ENCODE data around the gene SMARCC2.

The SMARCC2 gene

DNA sequence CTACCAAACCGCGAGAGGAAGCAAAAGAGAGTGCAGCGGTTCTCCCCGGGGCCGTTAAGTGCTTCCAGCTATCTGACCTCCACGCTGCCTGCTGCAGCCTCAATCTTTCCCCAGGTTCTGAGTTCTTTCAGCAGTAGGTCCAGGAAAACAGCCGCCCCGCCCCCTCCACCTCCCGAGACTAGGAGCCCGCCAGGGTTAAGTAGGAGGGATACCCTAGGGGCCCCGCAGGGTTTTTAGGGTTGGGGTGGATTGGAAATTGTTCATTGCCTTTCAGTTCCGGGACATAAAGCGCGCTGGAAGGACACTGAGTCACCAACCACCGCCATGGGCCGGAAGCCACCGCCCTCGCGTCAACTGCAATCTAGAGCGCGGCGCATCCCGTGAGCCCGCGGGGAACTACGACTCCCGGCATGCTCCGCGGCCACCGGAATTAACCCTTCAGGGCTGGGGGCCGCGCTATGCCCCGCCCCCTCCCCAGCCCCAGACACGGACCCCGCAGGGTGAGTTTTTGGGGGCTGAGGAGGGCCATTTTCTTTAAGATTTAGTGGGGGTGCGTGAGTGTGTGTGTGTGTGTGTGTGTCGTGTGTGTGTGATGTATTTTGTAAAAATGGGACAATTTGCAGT lies 37.0 kb downstream of the SMARCC2 start, which contains the start of gene MYL6B (continued):
- TF ChIP-seq REST (tag by site-specific recombination; IDR thresholded peaks at IDR 0.05): peak; percentile 27; the same call in 1 of the 2 replicates
- peak; percentile 12; the same call in 1 of the 2 replicates for TF ChIP-seq ZNF654 (tag by site-specific recombination; IDR thresholded peaks at IDR 0.05; ENCODE audit: low read depth)
- 0 out of 2 replicates have a peak, but pooled peaks have one; percentile 8 for TF ChIP-seq FEZF1 (tag by site-specific recombination; IDR thresholded peaks at IDR 0.05)
- no peak for TF ChIP-seq ZNF677 (tag by site-specific recombination; IDR thresholded peaks at IDR 0.05)
- TF ChIP-seq ZNF701 (tag by site-specific recombination; IDR thresholded peaks at IDR 0.05): no peak
- TF ChIP-seq INSM2 (tag by site-specific recombination; IDR thresholded peaks at IDR 0.05): no peak; the same call in 1 of the 2 replicates
- TF ChIP-seq ZNF513 (tag by site-specific recombination; IDR thresholded peaks at IDR 0.05): peak; percentile 9; the same call in 1 of the 2 replicates
- no peak for TF ChIP-seq ZNF560 (tag by site-specific recombination; IDR thresholded peaks at IDR 0.05; ENCODE audit: borderline replicate concordance)
- peak; percentile 69; the same call in 1 of the 2 replicates for TF ChIP-seq ZBTB48 (tag by site-specific recombination; IDR thresholded peaks at IDR 0.05)
- TF ChIP-seq ZNF747 (tag by site-specific recombination; IDR thresholded peaks at IDR 0.05): no peak
- peak; percentile 98 for TF ChIP-seq ZNF335 (tag by site-specific recombination; conservative IDR thresholded peaks at IDR 0.05)
- TF ChIP-seq ZNF354C (tag by site-specific recombination; IDR thresholded peaks at IDR 0.05; ENCODE audit: borderline replicate concordance, low read depth): no peak
- TF ChIP-seq ZNF24 (tag by site-specific recombination; IDR thresholded peaks at IDR 0.05): no peak; the same call in 1 of the 2 replicates
- no peak for TF ChIP-seq ZNF155 (tag by site-specific recombination; IDR thresholded peaks at IDR 0.05)
- TF ChIP-seq ZNF311 (tag by site-specific recombination; IDR thresholded peaks at IDR 0.05; ENCODE audit: borderline replicate concordance): no peak
- TF ChIP-seq OVOL3 (tag by site-specific recombination; IDR thresholded peaks at IDR 0.05): no peak
- peak; percentile 33; the same call in 1 of the 2 replicates for TF ChIP-seq WT1 (tag by site-specific recombination; IDR thresholded peaks at IDR 0.05)
- TF ChIP-seq ZNF837 (tag by site-specific recombination; IDR thresholded peaks at IDR 0.05): no peak
- TF ChIP-seq ZNF433 (tag by site-specific recombination; IDR thresholded peaks at IDR 0.05; ENCODE audit: low read depth): no peak
- TF ChIP-seq ZNF132 (tag by site-specific recombination; IDR thresholded peaks at IDR 0.05; ENCODE audit: borderline replicate concordance): no peak
- no peak for TF ChIP-seq ZNF404 (tag by site-specific recombination; IDR thresholded peaks at IDR 0.05)
- TF ChIP-seq SALL2 (tag by site-specific recombination; IDR thresholded peaks at IDR 0.05; ENCODE audit: borderline replicate concordance): no peak
- no peak for TF ChIP-seq ZNF416 (tag by site-specific recombination; IDR thresholded peaks at IDR 0.05)
- no peak for TF ChIP-seq ZNF341 (tag by site-specific recombination; IDR thresholded peaks at IDR 0.05; ENCODE audit: low read depth)
- peak; percentile 74 for TF ChIP-seq YY2 (tag by site-specific recombination; IDR thresholded peaks at IDR 0.05)
- peak; percentile 75; the same call in 1 of the 2 replicates for TF ChIP-seq SP7 (tag by site-specific recombination; IDR thresholded peaks at IDR 0.05)
- TF ChIP-seq ZNF600 (tag by site-specific recombination; IDR thresholded peaks at IDR 0.05): 0 out of 2 replicates have a peak, but pooled peaks have one; percentile 13
- no peak for TF ChIP-seq ZNF391 (tag by site-specific recombination; IDR thresholded peaks at IDR 0.05; ENCODE audit: borderline replicate concordance, low read depth)
- TF ChIP-seq ZNF292 (tag by site-specific recombination; IDR thresholded peaks at IDR 0.05; ENCODE audit: borderline replicate concordance, low read depth): no peak
- no peak for TF ChIP-seq ZNF366 (tag by site-specific recombination; conservative IDR thresholded peaks at IDR 0.05)
- no peak for TF ChIP-seq ZNF274 (IDR thresholded peaks at IDR 0.05; ENCODE audit: low read length)
- TF ChIP-seq ZNF274 (tag by site-specific recombination; IDR thresholded peaks at IDR 0.05; ENCODE audit: borderline replicate concordance): no peak
- TF ChIP-seq ZNF10 (tag by site-specific recombination; IDR thresholded peaks at IDR 0.05): no peak
- TF ChIP-seq, protein P1, sequence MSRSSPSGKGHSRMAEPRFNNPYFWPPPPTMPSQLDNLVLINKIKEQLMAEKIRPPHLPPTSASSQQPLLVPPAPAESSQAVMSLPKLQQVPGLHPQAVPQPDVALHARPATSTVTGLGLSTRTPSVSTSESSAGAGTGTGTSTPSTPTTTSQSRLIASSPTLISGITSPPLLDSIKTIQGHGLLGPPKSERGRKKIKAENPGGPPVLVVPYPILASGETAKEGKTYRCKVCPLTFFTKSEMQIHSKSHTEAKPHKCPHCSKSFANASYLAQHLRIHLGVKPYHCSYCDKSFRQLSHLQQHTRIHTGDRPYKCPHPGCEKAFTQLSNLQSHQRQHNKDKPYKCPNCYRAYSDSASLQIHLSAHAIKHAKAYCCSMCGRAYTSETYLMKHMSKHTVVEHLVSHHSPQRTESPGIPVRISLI (tag by site-specific recombination; IDR thresholded peaks at IDR 0.05): no peak
- no peak for TF ChIP-seq ZNF624 (tag by site-specific recombination; IDR thresholded peaks at IDR 0.05)

Data from HEK293 (cell line).